DOHH2 (cell line): Measurements from ENCODE around the gene TAF1B.

Experiments used
- EZH2phosphoT487 ChIP-seq: fragments of 200-600 bp; sonication (generic); IDR thresholded peaks from 2 replicates; pipeline ENCODE4 v1.6.1; 2017; ENCODE audit warnings: borderline replicate concordance, mild to moderate bottlenecking, antibody characterized with exemption, low read length, moderate library complexity, mixed read lengths
- TF ChIP-seq, protein P1 (sequence below): fragments of 200-600 bp; sonication (generic); IDR thresholded peaks from one replicate; pipeline ENCODE4 v1.5.1; 2014; ENCODE audit warnings: antibody characterized with exemption, mild to moderate bottlenecking, low read depth, low read length; ENCODE audit not compliant: poor library complexity, severe bottlenecking

DNA sequence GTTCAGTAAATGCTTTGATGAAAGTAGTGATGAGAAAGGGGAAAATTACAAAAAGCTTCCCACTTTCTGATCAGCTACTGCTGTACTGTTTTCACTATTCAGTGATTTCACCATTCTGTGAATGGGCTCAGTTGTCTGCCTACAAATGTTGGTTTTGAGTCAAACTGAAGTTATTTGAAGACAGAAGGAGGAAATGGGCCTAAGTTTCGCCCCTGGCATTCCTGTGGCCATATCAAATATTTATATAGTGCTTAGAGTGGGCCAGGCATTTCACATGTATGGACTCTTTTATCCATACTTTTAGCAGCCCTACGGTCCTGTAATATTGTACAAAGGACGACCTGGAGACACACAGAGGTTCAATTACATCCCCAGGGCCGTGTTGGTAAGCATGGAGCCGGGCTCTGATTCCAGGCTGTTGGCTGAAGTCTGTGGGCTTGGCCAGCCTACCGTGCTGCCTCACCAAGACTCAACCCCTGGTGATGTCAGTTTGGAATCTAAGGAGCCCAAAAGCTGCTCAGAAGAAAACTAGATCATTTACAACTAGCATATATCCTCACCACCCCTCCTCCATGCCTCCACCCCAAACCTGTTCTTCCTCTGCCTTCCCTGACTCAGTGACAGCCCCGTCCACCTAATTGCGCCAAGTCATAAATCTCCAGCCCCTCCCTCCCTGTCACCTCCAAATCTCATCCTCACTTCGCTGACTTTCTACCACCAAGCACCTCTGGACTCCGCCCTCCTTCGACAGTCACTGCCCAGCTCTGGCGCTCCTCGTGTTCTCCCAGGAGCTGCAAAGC lies 98.1 kb downstream of the TAF1B start:
- TF ChIP-seq, protein P1, sequence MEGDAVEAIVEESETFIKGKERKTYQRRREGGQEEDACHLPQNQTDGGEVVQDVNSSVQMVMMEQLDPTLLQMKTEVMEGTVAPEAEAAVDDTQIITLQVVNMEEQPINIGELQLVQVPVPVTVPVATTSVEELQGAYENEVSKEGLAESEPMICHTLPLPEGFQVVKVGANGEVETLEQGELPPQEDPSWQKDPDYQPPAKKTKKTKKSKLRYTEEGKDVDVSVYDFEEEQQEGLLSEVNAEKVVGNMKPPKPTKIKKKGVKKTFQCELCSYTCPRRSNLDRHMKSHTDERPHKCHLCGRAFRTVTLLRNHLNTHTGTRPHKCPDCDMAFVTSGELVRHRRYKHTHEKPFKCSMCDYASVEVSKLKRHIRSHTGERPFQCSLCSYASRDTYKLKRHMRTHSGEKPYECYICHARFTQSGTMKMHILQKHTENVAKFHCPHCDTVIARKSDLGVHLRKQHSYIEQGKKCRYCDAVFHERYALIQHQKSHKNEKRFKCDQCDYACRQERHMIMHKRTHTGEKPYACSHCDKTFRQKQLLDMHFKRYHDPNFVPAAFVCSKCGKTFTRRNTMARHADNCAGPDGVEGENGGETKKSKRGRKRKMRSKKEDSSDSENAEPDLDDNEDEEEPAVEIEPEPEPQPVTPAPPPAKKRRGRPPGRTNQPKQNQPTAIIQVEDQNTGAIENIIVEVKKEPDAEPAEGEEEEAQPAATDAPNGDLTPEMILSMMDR = no peak
- no peak for TF ChIP-seq EZH2phosphoT487
